Duodenal mucosa (tissue), 2 donors: ENCODE measurements around the gene VPS8.
"Not testable (repeated sequence)": the region's sequence is repeated elsewhere in the genome, so short reads cannot be mapped to it uniquely, and the experiment has no call there.

Experiments used
- H3K27ac ChIP-seq: one replicate; pipeline ENCODE4 v1.7.0; 2013; ENCODE audit warnings: low read depth, low read length
- H3K27me3 ChIP-seq, 2 donors: one replicate each; pipeline ENCODE4 v1.7.0; 2013; ENCODE audit warnings: low read length in 2 of 2, control low read depth in 1 of 2; ENCODE audit not compliant: insufficient read depth in 2 of 2, control insufficient read depth in 1 of 2
- H3K36me3 ChIP-seq, 2 donors: one replicate each; pipeline ENCODE4 v1.7.0; 2013; ENCODE audit warnings: low read length in 2 of 2, control low read depth in 1 of 2; ENCODE audit not compliant: insufficient read depth in 2 of 2, control insufficient read depth in 1 of 2
- H3K4me1 ChIP-seq, 2 donors: one replicate each; pipeline ENCODE4 v1.7.0; 2013; ENCODE audit warnings: low read length in 2 of 2, control low read depth in 1 of 2; ENCODE audit not compliant: insufficient read depth in 2 of 2, control insufficient read depth in 1 of 2
- H3K4me3 ChIP-seq, 2 donors: one replicate each; pipeline ENCODE4 v1.7.0; 2013; ENCODE audit warnings: low read length in 2 of 2, low read depth in 1 of 2
- H3K9ac ChIP-seq, 2 donors: one replicate each; pipeline ENCODE4 v1.7.0; 2013; ENCODE audit warnings: low read length in 2 of 2, low read depth in 1 of 2
- H3K9me3 ChIP-seq, 2 donors: one replicate each; pipeline ENCODE4 v1.7.0; 2013; ENCODE audit warnings: low read length in 2 of 2, control low read depth in 1 of 2; ENCODE audit not compliant: control insufficient read depth in 1 of 2

VPS8 gene

DNA sequence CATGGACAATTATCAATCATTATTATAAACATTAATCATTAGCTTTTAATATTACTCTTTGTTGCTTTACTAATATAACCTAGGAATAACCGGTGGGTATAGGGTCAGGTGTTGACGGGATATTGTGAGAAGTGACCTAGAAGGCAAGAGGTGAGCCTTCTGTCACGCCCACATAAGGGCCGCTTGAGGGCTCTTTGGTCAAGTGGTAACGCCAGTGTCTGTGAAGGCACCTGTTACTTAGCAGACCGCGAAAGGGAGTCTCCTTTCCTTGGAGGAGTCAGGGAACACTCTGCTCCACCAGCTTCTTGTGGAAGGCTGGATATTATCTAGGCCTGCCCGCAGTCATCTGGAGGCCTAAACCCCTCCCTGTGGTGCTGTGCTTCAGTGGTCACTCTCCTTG is 142.9 kb downstream of the VPS8 start:
- not testable (repeated sequence) for H3K27ac ChIP-seq, H3K27me3 ChIP-seq, H3K4me3 ChIP-seq, H3K4me1 ChIP-seq, H3K9ac ChIP-seq, H3K9me3 ChIP-seq
- peaks cover 0 to 18% of the 10 kb centered on the region in 2 donors for H3K36me3 ChIP-seq

DNA sequence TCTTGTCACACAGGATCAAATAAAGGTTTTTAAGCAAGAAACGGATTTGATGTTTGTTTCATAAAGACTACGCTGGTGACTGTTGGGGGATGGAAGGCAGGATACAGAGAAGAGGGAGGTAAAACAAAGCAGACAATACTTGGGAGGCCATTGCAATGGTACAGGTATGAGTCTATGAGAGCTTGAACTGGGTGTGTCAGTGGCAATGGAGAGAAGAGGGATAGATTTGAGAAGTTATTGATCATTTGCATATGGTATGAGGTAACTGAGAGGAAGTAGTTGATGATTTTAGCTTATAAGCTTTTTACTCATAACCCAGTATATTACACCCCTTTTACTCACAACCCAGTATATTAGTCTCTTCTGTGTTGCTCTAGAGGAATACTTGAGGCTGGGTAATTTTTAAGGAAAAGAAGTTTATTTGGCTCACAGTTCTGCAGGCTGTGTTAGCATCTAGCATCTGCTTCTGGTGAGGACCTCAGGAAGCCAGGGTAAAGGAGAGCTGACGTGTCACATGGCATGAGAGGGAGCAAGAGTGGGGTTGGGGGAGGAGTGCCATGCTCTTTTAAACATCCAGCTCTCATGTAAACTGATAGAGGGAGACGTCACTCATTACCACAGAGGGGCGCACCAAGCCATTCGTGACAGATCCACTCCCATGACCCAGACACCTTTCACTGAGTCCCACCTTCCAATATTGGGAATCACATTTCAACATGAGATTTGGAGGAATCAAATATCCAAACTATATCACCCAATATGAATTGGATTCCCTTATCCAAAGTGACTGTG is 153.9 kb downstream of the VPS8 start:
- Histone ChIP-seq H3K27ac (no peak overlapping the region), H3K9ac (no peak overlapping the region), H3K36me3 (peaks cover 3 to 20% of the 10 kb centered on the region in 2 donors), H3K27me3 (no peaks in the 10 kb centered on the region), H3K4me1 (no peaks in the 10 kb centered on the region), H3K9me3 (no peaks in the 10 kb centered on the region), H3K4me3 (no peak overlapping the region)

DNA sequence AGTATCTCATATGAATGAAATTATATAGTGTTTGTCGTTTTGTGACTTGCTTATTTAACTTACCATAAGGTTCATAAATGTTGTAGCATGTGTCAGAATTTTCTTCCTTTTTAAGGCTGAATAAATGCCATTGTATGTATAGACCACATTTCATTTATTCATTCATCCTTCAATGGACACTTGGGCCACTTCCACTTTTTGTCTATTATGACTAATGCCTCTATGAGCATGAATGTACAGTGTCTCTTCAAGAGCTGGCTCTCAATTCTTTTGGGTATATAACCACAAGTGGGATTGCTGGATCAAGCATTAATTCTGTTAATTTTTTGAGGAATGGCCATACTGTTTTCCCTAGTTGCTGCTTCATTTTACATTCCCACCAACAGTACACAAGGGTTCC is 156.1 kb downstream of the VPS8 start:
- no peak overlapping the region for H3K9ac ChIP-seq
- H3K27me3 ChIP-seq: no peaks in the 10 kb centered on the region
- no peaks in the 10 kb centered on the region for H3K4me1 ChIP-seq
- H3K9me3 ChIP-seq: no peaks in the 10 kb centered on the region
- H3K27ac ChIP-seq: no peak overlapping the region
- peaks cover 9 to 29% of the 10 kb centered on the region in 2 donors for H3K36me3 ChIP-seq
- no peak overlapping the region for H3K4me3 ChIP-seq

DNA sequence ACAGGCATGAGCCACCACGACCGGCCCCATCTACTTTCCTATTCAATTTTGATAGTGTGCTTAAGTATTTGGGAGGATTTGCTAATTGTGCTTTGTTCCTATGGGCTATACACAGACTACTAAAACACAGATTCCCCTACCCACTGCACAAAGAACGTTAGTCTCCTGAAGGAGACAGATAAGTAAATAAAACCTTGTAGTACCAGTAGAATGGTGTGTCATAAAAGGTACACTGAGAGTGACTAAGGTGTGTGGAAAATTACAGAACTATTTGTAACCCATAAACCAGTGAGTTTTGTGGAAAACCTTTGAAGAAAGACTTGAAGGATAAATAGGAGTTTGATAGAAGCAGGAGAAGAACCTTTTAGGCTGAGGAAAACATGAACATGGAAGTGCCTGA is 158.2 kb downstream of the VPS8 start:
- Histone ChIP-seq H3K9me3 (peaks cover 0 to 7% of the 10 kb centered on the region in 2 donors), H3K27ac (no peak overlapping the region), H3K9ac (no peak overlapping the region), H3K27me3 (no peaks in the 10 kb centered on the region), H3K36me3 (peaks cover 9 to 30% of the 10 kb centered on the region in 2 donors), H3K4me3 (no peak overlapping the region), H3K4me1 (no peaks in the 10 kb centered on the region)

DNA sequence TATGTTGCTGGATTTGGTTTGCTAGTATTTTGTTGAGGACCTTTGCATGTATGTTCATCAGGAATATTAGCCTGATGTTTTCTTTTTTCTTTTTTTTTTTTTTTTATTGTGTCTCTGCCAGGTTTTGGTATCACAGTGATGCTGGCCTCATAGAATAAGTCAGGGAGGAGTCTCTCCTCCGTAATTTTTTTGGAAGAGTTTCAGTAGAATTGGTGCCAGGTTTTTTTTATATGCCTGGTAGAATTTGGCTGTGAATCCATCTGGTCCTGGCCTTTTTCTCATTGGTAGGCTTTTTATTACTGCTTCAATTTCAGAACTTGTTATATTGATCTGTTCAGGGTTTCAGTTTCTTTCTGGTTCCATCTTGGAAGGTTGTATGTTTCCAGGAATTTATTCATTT is 165.8 kb downstream of the VPS8 start:
- Histone ChIP-seq H3K36me3 (peaks cover 0 to 10% of the 10 kb centered on the region in 2 donors), H3K9me3 (peaks cover 0 to 7% of the 10 kb centered on the region in 2 donors), H3K27ac (no peak overlapping the region), H3K9ac (no peak overlapping the region), H3K27me3 (no peaks in the 10 kb centered on the region), H3K4me1 (peaks cover 0 to 6% of the 10 kb centered on the region in 2 donors), H3K4me3 (no peak overlapping the region)

DNA sequence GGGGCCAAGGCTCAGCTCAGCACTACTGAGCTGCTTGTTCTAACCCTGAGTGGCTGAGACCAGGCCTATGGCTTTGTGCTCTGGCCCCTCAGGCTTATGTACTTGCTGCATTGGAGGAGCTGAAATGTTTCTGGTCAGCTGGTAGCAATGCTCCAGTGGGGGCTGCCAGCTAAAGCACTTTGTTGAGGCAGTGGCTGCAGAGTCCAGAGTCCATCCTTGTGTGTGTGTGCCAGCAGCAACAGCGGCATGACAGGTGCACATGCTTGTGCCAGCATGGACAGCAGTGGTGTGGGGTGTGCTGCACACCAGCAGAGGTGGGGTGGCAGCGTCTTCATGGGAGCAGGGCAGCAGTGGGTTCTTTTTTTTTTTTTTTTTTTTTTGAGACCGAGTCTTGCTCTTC is 169.1 kb downstream of the VPS8 start:
- Histone ChIP-seq H3K4me3 (no peak overlapping the region), H3K27me3 (no peaks in the 10 kb centered on the region), H3K36me3 (peaks cover 6 to 11% of the 10 kb centered on the region in 2 donors), H3K9ac (no peak overlapping the region), H3K9me3 (no peaks in the 10 kb centered on the region), H3K27ac (no peak overlapping the region), H3K4me1 (peaks cover 0 to 6% of the 10 kb centered on the region in 2 donors)

DNA sequence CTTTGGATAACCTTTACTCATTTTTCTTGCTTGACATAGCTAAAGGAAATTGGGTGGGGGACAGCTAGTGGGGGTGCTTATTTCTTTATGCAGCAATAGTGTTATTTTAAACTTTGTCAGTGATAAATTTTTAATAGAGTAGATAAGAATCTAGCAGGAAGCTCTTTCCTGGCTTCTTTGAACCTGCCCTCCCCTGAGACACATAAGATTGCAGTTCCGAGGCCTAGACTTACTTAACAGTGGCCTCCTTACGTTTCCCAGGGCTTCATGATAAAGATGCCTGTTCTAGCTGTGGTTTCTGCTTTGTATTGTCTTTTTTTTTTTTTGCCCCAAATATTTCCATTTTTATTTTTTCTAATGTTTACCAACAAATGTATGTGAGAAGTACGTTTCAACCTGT is 170.1 kb downstream of the VPS8 start:
- Histone ChIP-seq H3K4me1 (peaks cover 0 to 6% of the 10 kb centered on the region in 2 donors), H3K27me3 (no peaks in the 10 kb centered on the region), H3K27ac (no peak overlapping the region), H3K36me3 (peaks cover 5 to 11% of the 10 kb centered on the region in 2 donors), H3K4me3 (no peak overlapping the region), H3K9me3 (no peaks in the 10 kb centered on the region), H3K9ac (no peak overlapping the region)

DNA sequence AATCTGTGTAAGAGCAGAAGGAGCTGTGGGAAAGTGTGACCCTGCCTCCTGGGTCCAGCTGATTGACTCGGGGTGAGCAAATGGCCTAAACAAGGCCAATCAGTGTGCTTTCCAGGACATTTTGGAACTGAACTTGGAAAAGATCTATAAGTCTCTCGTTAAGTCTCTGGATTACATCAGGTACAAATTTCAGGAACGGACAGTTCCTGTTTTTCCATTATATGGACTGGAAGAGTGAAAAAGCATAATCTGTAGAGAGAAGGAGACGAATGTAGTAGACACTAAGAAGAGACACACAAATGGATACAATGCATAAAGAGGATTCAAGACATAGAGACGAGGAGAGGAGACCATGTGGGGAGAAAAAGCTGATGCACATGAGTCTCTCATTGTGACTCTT is 173.6 kb downstream of the VPS8 start:
- Histone ChIP-seq H3K9ac (no peak overlapping the region), H3K27ac (no peak overlapping the region), H3K9me3 (no peaks in the 10 kb centered on the region), H3K27me3 (no peaks in the 10 kb centered on the region), H3K4me3 (no peak overlapping the region), H3K4me1 (peaks cover 0 to 6% of the 10 kb centered on the region in 2 donors), H3K36me3 (peaks cover 8 to 13% of the 10 kb centered on the region in 2 donors)

DNA sequence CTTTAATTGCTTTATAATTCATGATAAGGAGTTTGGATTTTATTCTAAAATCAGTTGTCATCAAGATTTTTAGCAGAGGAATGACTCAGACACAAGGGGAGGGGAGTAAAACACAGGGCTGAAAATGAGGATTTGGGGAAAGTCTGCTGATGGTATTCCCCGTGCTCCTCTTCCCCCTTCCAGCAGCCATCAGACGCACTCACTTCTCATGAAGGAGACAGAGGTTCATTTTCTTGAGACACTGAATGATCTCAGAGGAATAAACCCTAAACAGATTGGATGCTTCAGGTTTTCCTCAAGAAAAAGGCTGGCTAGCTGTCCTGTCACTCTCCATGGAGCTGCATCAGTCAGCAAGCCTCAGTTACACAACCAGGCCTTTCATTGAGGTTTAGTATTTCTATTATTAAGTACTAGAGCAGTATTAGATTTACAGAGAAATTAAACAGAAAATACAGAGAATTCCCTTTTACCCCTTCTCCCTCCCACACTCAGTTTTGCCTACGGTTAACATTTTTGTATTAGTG is 174.5 kb downstream of the VPS8 start:
- no peak overlapping the region for H3K27ac ChIP-seq
- H3K27me3 ChIP-seq: no peaks in the 10 kb centered on the region
- peaks cover 8 to 13% of the 10 kb centered on the region in 2 donors for H3K36me3 ChIP-seq
- no peak overlapping the region for H3K9ac ChIP-seq
- H3K4me3 ChIP-seq: no peak overlapping the region
- no peaks in the 10 kb centered on the region for H3K4me1 ChIP-seq
- no peaks in the 10 kb centered on the region for H3K9me3 ChIP-seq

DNA sequence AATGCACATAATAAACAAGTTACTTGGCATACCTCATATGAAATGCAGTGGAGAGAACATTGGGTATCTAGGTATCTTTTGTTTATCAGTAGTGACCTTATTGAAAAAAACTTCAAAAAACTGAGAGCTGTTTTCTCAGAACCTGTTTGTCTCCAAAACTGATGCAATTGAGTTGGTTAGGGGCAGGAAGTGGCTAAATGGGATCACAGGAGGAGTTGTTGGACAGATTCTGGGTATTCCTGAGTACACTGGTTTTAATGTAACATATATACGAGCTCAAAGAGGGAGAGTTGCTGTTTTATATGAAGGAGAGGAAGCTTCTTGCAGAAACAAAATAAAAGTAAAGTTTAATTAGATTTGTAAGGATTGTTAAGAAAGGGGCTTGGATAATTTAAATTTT is 181.4 kb downstream of the VPS8 start:
- H3K4me1 ChIP-seq: no peaks in the 10 kb centered on the region
- no peak overlapping the region for H3K9ac ChIP-seq
- no peak overlapping the region for H3K27ac ChIP-seq
- H3K4me3 ChIP-seq: no peak overlapping the region
- no peaks in the 10 kb centered on the region for H3K9me3 ChIP-seq
- H3K36me3 ChIP-seq: peaks cover 18 to 19% of the 10 kb centered on the region in 2 donors
- no peaks in the 10 kb centered on the region for H3K27me3 ChIP-seq
